Erythroblast (primary cell): ENCODE measurements around the gene GRIK4.

Experiments used
- GATA1 ChIP-seq: IDR thresholded peaks from 2 replicates; pipeline ENCODE4 v1.6.1; 2011; ENCODE audit warnings: low read depth, mild to moderate bottlenecking, control low read depth, low read length, moderate library complexity
- POLR2A ChIP-seq: IDR thresholded peaks from 2 replicates; pipeline ENCODE4 v1.6.1; 2011; ENCODE audit warnings: mild to moderate bottlenecking, low read length

- TF ChIP-seq POLR2A (no peak), GATA1 (no peak)
Measured at GRCh38 chr11:120675171-120675570, 163.6 kb downstream of the GRIK4 start.
